CD8-positive, alpha-beta memory T cell (primary cell): Measurements from ENCODE around the gene KRT40. TPM values are rescaled to one million over a fixed set of nuclear protein-coding genes. Genes with fewer than 3 reads are reported as not detected.

ENCODE experiments used
- CTCF ChIA-PET: fragments of 350-600 bp; sonication (Branson Sonifier 250); formaldehyde crosslinking; loops from one replicate; lab custom pipeline; 2021; ENCODE audit warnings: antibody characterized with exemption; lab: Charles Lee
- POLR2A ChIA-PET: fragments of 350-600 bp; sonication (Branson Sonifier 250); formaldehyde crosslinking; loops from one replicate; lab custom pipeline; 2021; ENCODE audit warnings: antibody characterized with exemption; lab: Charles Lee
- DNase-seq, 5 donors: peaks; one replicate each; pipeline versions ENCODE4 v3.0.0 to v3.0.0-alpha.2; 2020 to 2022; ENCODE audit warnings: mixed read lengths in 1 of 5
- H3K27ac ChIP-seq: one replicate; pipeline ENCODE4 v1.7.0; 2013; ENCODE audit warnings: low read depth, mild to moderate bottlenecking, low read length, moderate library complexity
- H3K27me3 ChIP-seq: 2 replicates; pipeline ENCODE4 v1.7.0; 2013; ENCODE audit warnings: low read length, mild to moderate bottlenecking; ENCODE audit not compliant: insufficient read depth, poor library complexity, severe bottlenecking
- H3K36me3 ChIP-seq: 2 replicates; pipeline ENCODE4 v1.7.0; 2013; ENCODE audit warnings: mild to moderate bottlenecking, low read length, moderate library complexity; ENCODE audit not compliant: insufficient read depth
- H3K4me1 ChIP-seq: 2 replicates; pipeline ENCODE4 v1.7.0; 2013; ENCODE audit warnings: mild to moderate bottlenecking, low read length, moderate library complexity; ENCODE audit not compliant: insufficient read depth
- H3K4me3 ChIP-seq: 2 replicates; pipeline ENCODE4 v1.7.0; 2013; ENCODE audit warnings: mild to moderate bottlenecking, low read length
- H3K9me3 ChIP-seq: 2 replicates; pipeline ENCODE4 v1.7.0; 2013; ENCODE audit warnings: mild to moderate bottlenecking, low read length
- H3K27ac Mint-ChIP-seq, 8 donors: one replicate each; pipeline ENCODE4 v1.8.0; 2020 to 2021; ENCODE audit warnings: mixed read lengths in 8 of 8, mild to moderate bottlenecking in 6 of 8, inconsistent platforms in 3 of 8, moderate library complexity in 3 of 8
- H3K27me3 Mint-ChIP-seq, 2 donors: one replicate each; pipeline ENCODE4 v1.8.0; 2020 to 2021; ENCODE audit warnings: mixed read lengths in 2 of 2, mild to moderate bottlenecking in 1 of 2, moderate library complexity in 1 of 2
- H3K36me3 Mint-ChIP-seq, 3 donors: one replicate each; pipeline ENCODE4 v1.8.0; 2020 to 2021; ENCODE audit warnings: mixed read lengths in 3 of 3, inconsistent platforms in 1 of 3, mild to moderate bottlenecking in 1 of 3
- H3K4me1 Mint-ChIP-seq, 3 donors: one replicate each; pipeline ENCODE4 v1.8.0; 2020 to 2021; ENCODE audit warnings: mixed read lengths in 3 of 3, inconsistent platforms in 1 of 3, mild to moderate bottlenecking in 1 of 3
- H3K4me3 Mint-ChIP-seq, 7 donors: one replicate each; pipeline ENCODE4 v1.8.0; 2020 to 2021; ENCODE audit warnings: mixed read lengths in 7 of 7, mild to moderate bottlenecking in 6 of 7, moderate library complexity in 4 of 7, inconsistent platforms in 2 of 7
- H3K9me3 Mint-ChIP-seq, 5 donors: one replicate each; pipeline ENCODE4 v1.8.0; 2020 to 2022; ENCODE audit warnings: mixed read lengths in 5 of 5, mild to moderate bottlenecking in 3 of 5, moderate library complexity in 2 of 5, inconsistent platforms in 1 of 5
- polyA plus RNA-seq: library from polyadenylated mRNA; unstranded; fragments of 300-500 nt; fragmentation: Illumina TruSeq; gene quantifications from one replicate; pipeline ENCODE4 v1.2.3, GENCODE V29; 2021
- total RNA-seq, 2 experiments: library from RNA; stranded (reverse); gene quantifications; one replicate each; pipeline ENCODE4 v1.2.3, GENCODE V29; 2021

KRT40 gene
- not detected for total RNA-seq
- polyA plus RNA-seq = not detected

- ChIA-PET POLR2A (no interaction called here), CTCF (no interaction called here)
- peak within 1 kb of the TSS in 1 of 8 donors; percentile 16 for H3K27ac Mint-ChIP-seq
- no peaks in the 10 kb centered on the region for H3K9me3 ChIP-seq
- H3K4me3 ChIP-seq = no peak within 1 kb of the TSS
- no peaks in the 10 kb centered on the region for H3K9me3 Mint-ChIP-seq
- no peak for DNase-seq
- no peaks in the 10 kb centered on the region for H3K27me3 ChIP-seq
- H3K36me3 Mint-ChIP-seq = no peaks in the 10 kb centered on the region
- H3K4me3 Mint-ChIP-seq = no peak within 1 kb of the TSS
- H3K27me3 Mint-ChIP-seq = peaks cover 6 to 55% of the 10 kb centered on the region in 2 donors
- no peak within 1 kb of the TSS for H3K27ac ChIP-seq
- H3K4me1 Mint-ChIP-seq = no peaks in the 10 kb centered on the region
- H3K4me1 ChIP-seq = no peaks in the 10 kb centered on the region
- H3K36me3 ChIP-seq = no peaks in the 10 kb centered on the region
These were observed at the start of gene KRT40 for GRCh38 chr17:40984226-40984625. Gene KRT40, minus strand, starts transcription at chr17:40984326. Its CDS starts 53 bp downstream, at chr17:40984273.

DNA sequence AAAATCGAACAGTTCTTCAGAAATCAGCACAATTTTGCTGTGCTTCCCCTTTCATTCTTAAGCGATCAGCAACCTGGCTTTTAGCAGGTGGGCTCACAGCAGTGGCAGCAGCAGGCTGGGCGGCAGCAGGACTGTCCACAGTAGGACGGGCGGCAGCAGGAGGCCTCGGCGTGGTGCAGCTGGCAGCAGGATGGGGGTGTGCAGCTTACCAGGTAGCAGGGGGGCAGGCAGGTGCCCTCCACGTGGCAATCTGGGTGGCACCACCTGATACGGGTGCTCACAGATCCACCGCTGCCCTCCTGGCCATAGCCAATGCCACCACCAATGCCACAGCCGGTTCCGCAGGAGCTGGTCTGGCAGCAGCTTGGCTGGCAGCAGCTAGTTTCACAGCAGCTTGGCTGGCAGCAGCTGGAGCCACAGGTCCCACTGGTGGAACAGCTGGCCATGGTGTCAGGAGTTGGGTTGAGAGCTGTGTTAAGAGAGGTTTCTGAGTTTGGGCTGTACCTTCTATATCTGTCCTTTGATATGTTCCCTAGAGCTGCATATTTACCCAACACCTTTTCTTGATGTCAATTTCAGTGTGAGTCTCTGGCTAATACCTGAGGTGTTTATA, 45.6 kb upstream of the KRT40 start, which contains the start of gene KRTAP1-4:
KRTAP1-4 (minus strand) TSS at position 563 of the 613 bp plus-strand sequence; CDS start at position 446, 117 bp downstream.
- Mint-ChIP-seq H3K9me3 (no peaks in the 10 kb centered on the region), H3K4me1 (no peaks in the 10 kb centered on the region), H3K4me3 (no peak within 1 kb of the TSS), H3K36me3 (no peaks in the 10 kb centered on the region), H3K27me3 (peaks cover 11 to 65% of the 10 kb centered on the region in 2 donors), H3K27ac (no peak within 1 kb of the TSS)
- ChIA-PET POLR2A (interaction anchor here (0.6 kb wide), 1 partner anchor 512 kb away, joined by 4 read pairs; no protein-coding TSS in a partner anchor), CTCF (no interaction called here)
- Histone ChIP-seq H3K36me3 (no peaks in the 10 kb centered on the region), H3K4me3 (no peak within 1 kb of the TSS), H3K4me1 (no peaks in the 10 kb centered on the region), H3K27ac (no peak within 1 kb of the TSS), H3K9me3 (no peaks in the 10 kb centered on the region), H3K27me3 (no peaks in the 10 kb centered on the region)
- DNase-seq = no peak

- no peaks in the 10 kb centered on the region for H3K9me3 ChIP-seq
- Mint-ChIP-seq H3K4me3 (no peak within 1 kb of the TSS), H3K9me3 (no peaks in the 10 kb centered on the region), H3K4me1 (no peaks in the 10 kb centered on the region), H3K27ac (no peak within 1 kb of the TSS), H3K36me3 (peaks cover 0 to 4% (median 0%) of the 10 kb centered on the region in 3 donors), H3K27me3 (peaks cover 12 to 78% of the 10 kb centered on the region in 2 donors)
- no peak within 1 kb of the TSS for H3K27ac ChIP-seq
- CTCF ChIA-PET = no interaction called here
- no peaks in the 10 kb centered on the region for H3K4me1 ChIP-seq
- DNase-seq = no peak
- no peaks in the 10 kb centered on the region for H3K36me3 ChIP-seq
- POLR2A ChIA-PET = no interaction called here
- H3K27me3 ChIP-seq = no peaks in the 10 kb centered on the region
- H3K4me3 ChIP-seq = no peak within 1 kb of the TSS
These were observed 42.8 kb upstream of the KRT40 start, which contains the start of gene KRTAP1-5 for GRCh38 chr17:41026715-41027471. Gene KRTAP1-5, minus strand, starts transcription at chr17:41027208. Its CDS starts 53 bp downstream, at chr17:41027155.

DNA sequence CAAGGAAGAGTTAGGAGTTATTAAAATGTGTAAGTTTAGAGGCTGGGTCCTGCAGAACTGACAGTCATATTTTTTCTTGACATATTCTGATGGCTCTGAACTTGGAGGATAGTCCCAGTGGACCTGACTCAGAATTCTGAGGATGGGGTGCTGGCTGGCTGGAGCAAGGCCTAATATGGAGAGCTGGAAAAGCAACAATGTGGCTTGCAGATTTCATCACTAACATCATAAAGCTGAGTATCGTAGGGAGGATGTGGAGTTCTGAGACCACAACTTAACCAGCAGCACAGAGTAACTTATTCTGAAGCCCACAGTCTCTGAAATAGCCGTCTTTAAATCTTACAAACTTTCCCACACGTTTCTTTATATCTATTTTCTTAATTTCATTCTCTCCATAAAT, 40.6 kb upstream of the KRT40 start:
- no peak overlapping the region for H3K4me3 Mint-ChIP-seq
- Histone ChIP-seq H3K4me1 (no peaks in the 10 kb centered on the region), H3K27me3 (no peaks in the 10 kb centered on the region), H3K27ac (no peak overlapping the region), H3K36me3 (no peaks in the 10 kb centered on the region), H3K4me3 (no peak overlapping the region), H3K9me3 (no peaks in the 10 kb centered on the region)
- H3K36me3 Mint-ChIP-seq = peaks cover 0 to 12% (median 0%) of the 10 kb centered on the region in 3 donors
- ChIA-PET POLR2A (no interaction called here), CTCF (no interaction called here)
- peaks cover 8 to 69% of the 10 kb centered on the region in 2 donors for H3K27me3 Mint-ChIP-seq
- no peak for DNase-seq
- no peaks in the 10 kb centered on the region for H3K4me1 Mint-ChIP-seq
- H3K27ac Mint-ChIP-seq = no peak overlapping the region
- no peaks in the 10 kb centered on the region for H3K9me3 Mint-ChIP-seq

GRCh38 chr17:41020336-41020735, 36.2 kb upstream of the KRT40 start:
- Histone ChIP-seq H3K4me3 (no peak overlapping the region), H3K27ac (no peak overlapping the region), H3K27me3 (no peaks in the 10 kb centered on the region), H3K4me1 (no peaks in the 10 kb centered on the region), H3K9me3 (no peaks in the 10 kb centered on the region), H3K36me3 (no peaks in the 10 kb centered on the region)
- Mint-ChIP-seq H3K4me3 (no peak overlapping the region), H3K27me3 (peaks cover 3 to 47% of the 10 kb centered on the region in 2 donors), H3K9me3 (no peaks in the 10 kb centered on the region), H3K36me3 (peaks cover 0 to 12% (median 2%) of the 10 kb centered on the region in 3 donors), H3K4me1 (no peaks in the 10 kb centered on the region), H3K27ac (no peak overlapping the region)
- no peak for DNase-seq
- ChIA-PET CTCF (no interaction called here), POLR2A (no interaction called here)

DNA sequence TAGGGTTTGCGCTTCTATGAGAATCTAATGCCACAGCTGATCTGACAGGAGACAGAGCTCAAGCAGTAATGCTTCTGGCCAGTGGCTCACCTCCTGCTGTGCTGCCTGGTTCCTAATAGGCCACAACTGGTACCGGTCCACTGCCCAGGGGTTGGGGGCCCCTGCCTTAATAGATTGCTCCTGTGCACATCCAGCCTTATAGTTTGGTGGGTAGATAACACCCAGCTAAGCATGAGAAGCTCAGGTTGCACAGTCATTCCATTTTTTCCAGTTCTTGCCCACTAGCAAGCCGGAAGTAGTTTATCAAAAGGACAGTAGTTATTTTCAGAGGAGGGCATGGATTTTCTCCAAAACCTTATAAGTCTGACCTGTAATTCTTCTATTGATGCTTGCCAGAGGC, 35.3 kb upstream of the KRT40 start:
- no peak for DNase-seq
- Mint-ChIP-seq H3K4me3 (no peak overlapping the region), H3K27ac (no peak overlapping the region), H3K4me1 (no peaks in the 10 kb centered on the region), H3K9me3 (no peaks in the 10 kb centered on the region), H3K27me3 (peaks cover 3 to 45% of the 10 kb centered on the region in 2 donors), H3K36me3 (peaks cover 0 to 12% (median 2%) of the 10 kb centered on the region in 3 donors)
- Histone ChIP-seq H3K27ac (no peak overlapping the region), H3K9me3 (no peaks in the 10 kb centered on the region), H3K4me3 (no peak overlapping the region), H3K36me3 (no peaks in the 10 kb centered on the region), H3K27me3 (no peaks in the 10 kb centered on the region), H3K4me1 (no peaks in the 10 kb centered on the region)
- CTCF ChIA-PET = no interaction called here
- POLR2A ChIA-PET = interaction anchor here (0.6 kb wide), 1 partner anchor 695 kb away, joined by 4 read pairs; no protein-coding TSS in a partner anchor

- Mint-ChIP-seq H3K27ac (no peak overlapping the region), H3K36me3 (peaks cover 0 to 12% (median 2%) of the 10 kb centered on the region in 3 donors), H3K27me3 (peaks cover 3 to 36% of the 10 kb centered on the region in 2 donors), H3K9me3 (no peaks in the 10 kb centered on the region), H3K4me1 (no peaks in the 10 kb centered on the region), H3K4me3 (no peak overlapping the region)
- CTCF ChIA-PET = no interaction called here
- H3K9me3 ChIP-seq = no peaks in the 10 kb centered on the region
- no peak overlapping the region for H3K27ac ChIP-seq
- no peaks in the 10 kb centered on the region for H3K36me3 ChIP-seq
- no peaks in the 10 kb centered on the region for H3K4me1 ChIP-seq
- H3K4me3 ChIP-seq = no peak overlapping the region
- POLR2A ChIA-PET = no interaction called here
- H3K27me3 ChIP-seq = no peaks in the 10 kb centered on the region
- DNase-seq = no peak
These were observed 34.4 kb upstream of the KRT40 start for GRCh38 chr17:41018541-41018940.

DNA sequence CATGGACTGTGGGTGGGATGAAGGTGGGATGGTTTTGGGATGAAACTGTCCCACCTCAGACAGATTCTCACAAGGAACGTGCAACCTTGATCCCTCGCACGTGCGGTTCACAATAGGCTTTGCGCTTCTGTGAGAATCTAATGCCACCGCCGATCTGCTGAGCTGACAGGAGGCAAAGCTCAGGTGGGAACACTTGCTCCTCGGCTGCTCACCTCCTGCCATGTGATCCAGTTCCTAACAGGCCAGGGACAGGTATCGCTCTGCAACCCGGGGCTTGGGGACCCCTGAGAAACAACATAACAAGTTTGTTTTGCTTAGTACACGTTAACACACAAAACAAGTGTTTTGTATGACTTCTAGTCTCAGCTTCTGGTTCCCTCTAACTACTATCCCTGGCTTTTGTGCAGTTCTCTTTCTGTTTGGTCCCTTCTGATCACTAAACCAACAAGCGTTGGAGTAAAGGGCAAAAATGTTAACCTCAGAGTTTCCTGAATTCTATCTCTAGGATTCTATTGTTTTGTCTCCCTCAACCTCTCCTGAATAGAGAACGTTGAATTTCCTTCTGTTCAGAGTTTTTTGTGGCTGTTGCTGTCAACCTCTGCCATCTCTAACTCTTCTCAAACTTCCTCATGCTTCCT, 32.6 kb upstream of the KRT40 start:
- H3K9me3 ChIP-seq = no peaks in the 10 kb centered on the region
- H3K27ac ChIP-seq = no peak overlapping the region
- peaks cover 0 to 6% (median 2%) of the 10 kb centered on the region in 3 donors for H3K36me3 Mint-ChIP-seq
- no peak for DNase-seq
- ChIA-PET POLR2A (no interaction called here), CTCF (no interaction called here)
- no peaks in the 10 kb centered on the region for H3K4me1 ChIP-seq
- no peaks in the 10 kb centered on the region for H3K36me3 ChIP-seq
- H3K27me3 Mint-ChIP-seq = peaks cover 0 to 25% of the 10 kb centered on the region in 2 donors
- H3K27me3 ChIP-seq = no peaks in the 10 kb centered on the region
- no peak overlapping the region for H3K4me3 ChIP-seq
- H3K27ac Mint-ChIP-seq = peak overlapping the region in 1 of 8 donors; percentile 5
- H3K9me3 Mint-ChIP-seq = no peaks in the 10 kb centered on the region
- no peak overlapping the region for H3K4me3 Mint-ChIP-seq
- no peaks in the 10 kb centered on the region for H3K4me1 Mint-ChIP-seq
